Fibroblast of lung (primary cell): Measurements from ENCODE around the gene KCNJ12.

Source experiments
- EZH2 ChIP-seq: IDR thresholded peaks from 2 replicates; pipeline ENCODE4 v1.5.1; 2012; ENCODE audit warnings: low read length, control low read depth, mild to moderate bottlenecking; ENCODE audit errors: missing control alignments
- TF ChIP-seq, protein P1 (sequence below), 2 donors: IDR thresholded peaks in 1 of 2; conservative IDR thresholded peaks in 1 of 2; 1 replicate in 1 of 2; 2 replicates in 1 of 2; pipeline ENCODE4 v1.5.1; 2011 to 2012; ENCODE audit warnings: low read length in 2 of 2, control low read depth in 1 of 2, inconsistent platforms in 1 of 2, low read depth in 1 of 2, mild to moderate bottlenecking in 1 of 2

DNA sequence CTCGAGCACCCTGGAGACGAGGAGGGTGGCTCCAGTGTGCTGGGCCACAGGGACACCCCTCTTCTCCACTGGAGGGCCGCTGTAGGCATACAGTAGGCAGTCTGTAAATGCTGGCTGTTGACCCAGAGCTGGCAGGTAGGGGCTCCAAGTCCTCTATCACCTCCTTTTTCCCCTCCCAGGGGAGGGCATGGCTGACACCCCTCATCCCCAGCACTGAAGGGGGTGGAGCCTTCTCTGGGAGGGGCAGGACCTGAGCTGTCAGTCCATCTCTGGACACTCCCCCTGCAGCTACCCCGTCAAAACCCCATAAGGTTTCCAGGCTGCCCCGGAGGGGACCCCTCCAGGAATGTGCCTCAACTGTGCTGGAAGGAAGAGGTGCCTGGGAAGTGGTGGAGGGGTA, 2.4 kb downstream of the KCNJ12 start:
- TF ChIP-seq, protein P1, sequence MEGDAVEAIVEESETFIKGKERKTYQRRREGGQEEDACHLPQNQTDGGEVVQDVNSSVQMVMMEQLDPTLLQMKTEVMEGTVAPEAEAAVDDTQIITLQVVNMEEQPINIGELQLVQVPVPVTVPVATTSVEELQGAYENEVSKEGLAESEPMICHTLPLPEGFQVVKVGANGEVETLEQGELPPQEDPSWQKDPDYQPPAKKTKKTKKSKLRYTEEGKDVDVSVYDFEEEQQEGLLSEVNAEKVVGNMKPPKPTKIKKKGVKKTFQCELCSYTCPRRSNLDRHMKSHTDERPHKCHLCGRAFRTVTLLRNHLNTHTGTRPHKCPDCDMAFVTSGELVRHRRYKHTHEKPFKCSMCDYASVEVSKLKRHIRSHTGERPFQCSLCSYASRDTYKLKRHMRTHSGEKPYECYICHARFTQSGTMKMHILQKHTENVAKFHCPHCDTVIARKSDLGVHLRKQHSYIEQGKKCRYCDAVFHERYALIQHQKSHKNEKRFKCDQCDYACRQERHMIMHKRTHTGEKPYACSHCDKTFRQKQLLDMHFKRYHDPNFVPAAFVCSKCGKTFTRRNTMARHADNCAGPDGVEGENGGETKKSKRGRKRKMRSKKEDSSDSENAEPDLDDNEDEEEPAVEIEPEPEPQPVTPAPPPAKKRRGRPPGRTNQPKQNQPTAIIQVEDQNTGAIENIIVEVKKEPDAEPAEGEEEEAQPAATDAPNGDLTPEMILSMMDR (conservative IDR thresholded peaks at IDR 0.05 in 1 of 2, IDR thresholded peaks at IDR 0.05 in 1 of 2; ENCODE audit: low read depth in 1 of 2, low read length in 2 of 2), result no peak
- no peak for TF ChIP-seq EZH2
